Astrocyte of the cerebellum (primary cell): ENCODE data around the gene CYP4B1.

Experiments
- DNase-seq: peaks from one replicate; pipeline ENCODE4 v3.0.0-alpha.2; 2011; ENCODE audit warnings: low read depth
- H3K4me3 ChIP-seq: 2 replicates; pipeline ENCODE4 v1.5.1; 2011; ENCODE audit warnings: mild to moderate bottlenecking, low read depth, low read length, moderate library complexity
- CTCF ChIP-seq: IDR thresholded peaks from 2 replicates; pipeline ENCODE4 v1.5.1; 2012; ENCODE audit warnings: low read length, low read depth, moderate library complexity, mild to moderate bottlenecking; ENCODE audit errors: missing control alignments
- in situ Hi-C: cut with HindIII; loops from 2 replicates; pipeline ENCODE4 v1.10.0; 2017; ENCODE audit warnings: low sequenced_read_pairs

The CYP4B1 gene

DNA sequence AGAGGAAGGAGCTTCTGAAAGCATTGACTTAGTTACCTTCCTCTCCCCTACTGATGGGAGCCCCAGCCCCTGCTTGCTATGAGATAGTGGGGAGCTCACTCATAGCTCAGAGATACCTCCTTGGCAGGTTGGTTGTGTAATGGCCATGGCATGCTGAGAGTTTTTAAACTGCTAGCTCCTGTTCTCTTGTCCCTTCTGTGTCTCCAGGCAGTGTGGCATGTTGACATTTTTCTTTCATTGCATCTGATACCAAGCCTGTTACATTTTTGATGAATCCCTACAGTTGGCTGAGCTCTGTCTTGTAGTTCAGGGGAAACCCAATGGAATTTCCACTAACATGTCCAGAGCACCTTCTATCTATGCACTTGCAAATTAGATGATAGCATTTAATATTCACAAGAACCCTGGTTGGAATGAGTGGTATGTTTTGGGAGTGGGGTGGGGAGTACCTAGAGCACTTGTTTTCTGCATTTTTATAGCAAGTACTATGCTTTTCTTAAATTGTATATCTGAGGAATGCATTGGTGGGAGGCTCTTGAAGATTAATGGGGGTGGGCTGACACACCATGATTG is 40.8 kb upstream of the CYP4B1 start:
- DNase-seq, result no peak
- no peak overlapping the region for H3K4me3 ChIP-seq
- in situ Hi-C loops, result no loop called here
- no peak for TF ChIP-seq CTCF

DNA sequence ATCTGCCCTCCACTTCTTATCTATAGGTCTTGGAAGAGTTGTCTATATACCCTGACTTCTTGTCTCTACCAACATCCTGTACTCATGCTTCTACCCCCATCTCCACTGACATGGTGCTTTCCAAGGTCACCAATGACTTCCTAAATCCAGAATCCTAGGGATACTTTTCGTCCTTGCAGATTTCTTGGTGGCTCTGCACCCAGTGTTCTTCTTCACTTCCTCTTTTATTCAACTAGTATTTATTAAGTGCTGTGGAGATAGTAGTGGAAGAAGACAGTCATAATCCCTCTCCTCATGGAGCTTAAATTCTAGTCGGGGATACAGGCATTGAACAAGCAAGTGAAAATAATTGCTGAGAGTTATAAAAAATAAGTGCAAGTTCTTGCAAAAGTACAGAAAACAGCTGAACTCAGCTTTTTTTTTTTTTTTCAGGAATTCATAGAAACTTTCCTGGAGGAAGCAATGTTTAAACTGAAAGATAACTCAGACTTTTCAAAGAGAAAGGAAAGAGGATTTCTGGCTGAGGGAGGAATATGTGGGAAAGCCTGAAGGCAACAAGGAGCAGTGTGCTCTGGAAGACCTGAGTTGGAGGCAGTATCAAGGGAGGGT is 38.2 kb upstream of the CYP4B1 start:
- no peak for TF ChIP-seq CTCF
- H3K4me3 ChIP-seq, result no peak overlapping the region
- in situ Hi-C loops, result no loop called here
- DNase-seq, result no peak

DNA sequence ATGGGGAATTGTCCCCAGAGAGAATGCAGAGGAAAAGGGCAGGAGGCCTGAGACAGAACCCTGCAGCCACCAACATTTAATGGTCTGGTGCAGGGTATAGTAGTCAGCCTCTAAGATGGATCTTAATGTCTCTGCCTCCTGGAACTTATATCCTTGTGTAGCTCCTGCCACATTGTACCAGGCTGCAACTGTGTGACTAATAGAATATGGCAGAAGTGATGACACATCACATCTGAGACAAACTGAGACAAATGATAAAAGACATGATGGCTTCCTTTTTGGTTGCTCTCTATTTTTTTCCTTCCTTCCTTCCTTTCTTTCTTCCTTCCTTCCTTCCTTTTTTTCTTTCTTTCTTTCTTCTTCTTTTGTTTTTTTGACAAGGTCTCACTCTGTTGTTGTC is 37.1 kb upstream of the CYP4B1 start:
- no peak overlapping the region for H3K4me3 ChIP-seq
- DNase-seq, result no peak
- no peak for TF ChIP-seq CTCF
- in situ Hi-C loops, result no loop called here

- TF ChIP-seq CTCF, result no peak
- H3K4me3 ChIP-seq, result no peak overlapping the region
- in situ Hi-C loops, result no loop called here
- no peak for DNase-seq
These were observed 34.4 kb upstream of the CYP4B1 start for GRCh38 chr1:46764402-46764801.

DNA sequence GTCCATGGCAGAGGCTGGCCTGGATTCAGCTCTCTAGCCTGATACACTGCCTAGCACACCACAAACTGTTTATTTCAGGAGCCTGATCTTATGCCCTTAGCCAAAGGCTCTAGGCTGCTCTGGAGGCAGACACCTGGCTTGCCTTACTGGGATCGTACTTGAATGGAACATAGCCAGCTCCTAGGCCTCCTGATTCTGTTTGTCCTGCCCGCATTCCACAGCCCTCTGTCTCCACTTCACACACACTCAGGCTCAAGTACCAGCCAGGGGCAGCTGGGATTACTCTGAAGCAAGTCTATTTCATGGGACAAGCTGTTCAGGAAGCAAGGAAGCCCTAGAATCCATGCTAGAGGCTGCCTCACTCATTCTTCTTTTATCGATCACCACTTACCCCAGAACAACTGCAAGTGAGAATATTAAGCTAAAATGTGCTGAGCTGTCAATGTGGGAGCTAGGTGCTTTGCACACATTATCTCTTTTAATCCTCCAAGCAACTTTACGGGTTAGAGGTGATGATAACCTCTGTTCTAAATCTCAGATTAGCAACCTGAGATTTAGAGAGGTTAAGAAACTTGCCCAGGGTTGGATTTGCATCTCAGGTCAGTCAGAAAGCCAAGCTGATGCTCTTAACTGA is 31.1 kb upstream of the CYP4B1 start:
- in situ Hi-C loops, result no loop called here
- H3K4me3 ChIP-seq, result no peak overlapping the region
- no peak for TF ChIP-seq CTCF
- DNase-seq, result no peak

DNA sequence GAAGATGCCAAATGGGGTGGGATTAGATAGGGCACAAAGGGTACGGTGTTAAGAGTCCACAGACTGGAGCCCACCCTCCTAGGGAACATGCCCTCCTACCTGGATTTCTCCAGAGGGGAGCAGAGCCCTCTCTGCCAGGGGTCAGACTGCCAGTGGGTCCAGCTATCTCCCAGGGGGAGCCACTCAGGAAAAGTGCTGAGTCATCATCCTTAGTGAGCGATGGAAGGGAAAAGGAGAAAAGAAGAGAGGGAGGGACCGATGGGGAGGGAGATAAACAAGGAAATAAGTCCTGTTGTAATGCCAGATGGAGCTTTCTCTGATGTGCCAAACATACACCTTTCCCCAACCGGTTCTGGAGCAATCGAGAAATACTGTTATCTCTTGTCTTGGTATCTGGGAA is 30.4 kb upstream of the CYP4B1 start:
- no peak overlapping the region for H3K4me3 ChIP-seq
- no peak for TF ChIP-seq CTCF
- in situ Hi-C loops, result no loop called here
- no peak for DNase-seq
